Putamen (tissue), 1 donor: Measurements from ENCODE around the gene ENTPD6.
"Not testable (repeated sequence)": the region's sequence is repeated elsewhere in the genome, so short reads cannot be mapped to it uniquely, and the experiment has no call there.

Experiments used
- DNase-seq: peaks from one replicate; pipeline ENCODE4 v3.0.0-alpha.2; 2016; ENCODE audit warnings: low spot score

Gene ENTPD6

GRCh38 chr20:25195014-25195961 is at the start of gene ENTPD6:
TSS of gene ENTPD6 (plus strand) at chr20:25195712. CDS start at chr20:25206537, 10,825 bp downstream.
- peak; percentile 92 for DNase-seq

GRCh38 chr20:25146976-25147375 is 48.5 kb upstream of the ENTPD6 start:
- DNase-seq: no peak

GRCh38 chr20:25147716-25148115 is 47.8 kb upstream of the ENTPD6 start:
- no peak for DNase-seq

- peak; percentile 19 for DNase-seq
Measured at GRCh38 chr20:25148181-25148981, 47.1 kb upstream of the ENTPD6 start.

GRCh38 chr20:25148982-25149846 is 46.3 kb upstream of the ENTPD6 start:
- DNase-seq: no peak

GRCh38 chr20:25150016-25150415 is 45.5 kb upstream of the ENTPD6 start:
- DNase-seq: no peak

- DNase-seq: no peak
Measured at GRCh38 chr20:25158043-25158442, 37.5 kb upstream of the ENTPD6 start.

- DNase-seq: no peak
Measured at GRCh38 chr20:25160467-25160866, 35.0 kb upstream of the ENTPD6 start.

GRCh38 chr20:25160897-25161296 is 34.6 kb upstream of the ENTPD6 start:
- DNase-seq: no peak

GRCh38 chr20:25165128-25165527 is 30.4 kb upstream of the ENTPD6 start:
- no peak for DNase-seq

GRCh38 chr20:25166105-25166782 is 29.3 kb upstream of the ENTPD6 start:
- not testable (repeated sequence) for DNase-seq

- no peak for DNase-seq
Measured at GRCh38 chr20:25173321-25173720, 22.2 kb upstream of the ENTPD6 start.

GRCh38 chr20:25173886-25174308 is 21.6 kb upstream of the ENTPD6 start:
- DNase-seq: no peak

- DNase-seq: no peak
Measured at GRCh38 chr20:25176184-25176583, 19.3 kb upstream of the ENTPD6 start.

- DNase-seq: no peak
Measured at GRCh38 chr20:25177890-25178321, 17.6 kb upstream of the ENTPD6 start.

- no peak for DNase-seq
Measured at GRCh38 chr20:25178563-25179438, 16.7 kb upstream of the ENTPD6 start.

GRCh38 chr20:25179439-25180089 is 15.9 kb upstream of the ENTPD6 start:
- no peak for DNase-seq

- not testable (repeated sequence) for DNase-seq
Measured at GRCh38 chr20:25184391-25184790, 11.1 kb upstream of the ENTPD6 start.

- no peak for DNase-seq
Measured at GRCh38 chr20:25187220-25187619, 8.3 kb upstream of the ENTPD6 start.

GRCh38 chr20:25187635-25188034 is 7.9 kb upstream of the ENTPD6 start:
- no peak for DNase-seq
